ENCODE data around the gene MED16.

DNA sequence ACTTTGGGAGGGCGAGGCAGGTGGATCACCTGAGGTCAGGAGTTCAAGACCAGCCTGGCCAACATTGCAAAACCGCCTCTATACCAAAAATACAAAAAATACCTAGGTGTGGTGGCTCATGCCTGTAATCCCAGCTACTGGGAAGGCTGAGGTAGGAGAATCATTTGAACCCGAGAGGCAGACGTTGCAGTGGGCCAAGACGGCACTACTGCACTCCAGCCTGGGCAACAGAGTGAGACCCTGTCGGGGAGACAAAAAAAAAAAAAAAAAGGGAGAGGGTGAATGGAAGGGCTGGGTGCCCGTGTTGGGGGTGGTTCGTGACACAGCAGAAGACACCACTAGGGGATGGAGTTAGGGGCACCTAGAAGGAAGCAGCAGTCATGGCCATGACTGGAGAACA is 22.7 kb downstream of the MED16 start:
- TF ChIP-seq, protein P1, sequence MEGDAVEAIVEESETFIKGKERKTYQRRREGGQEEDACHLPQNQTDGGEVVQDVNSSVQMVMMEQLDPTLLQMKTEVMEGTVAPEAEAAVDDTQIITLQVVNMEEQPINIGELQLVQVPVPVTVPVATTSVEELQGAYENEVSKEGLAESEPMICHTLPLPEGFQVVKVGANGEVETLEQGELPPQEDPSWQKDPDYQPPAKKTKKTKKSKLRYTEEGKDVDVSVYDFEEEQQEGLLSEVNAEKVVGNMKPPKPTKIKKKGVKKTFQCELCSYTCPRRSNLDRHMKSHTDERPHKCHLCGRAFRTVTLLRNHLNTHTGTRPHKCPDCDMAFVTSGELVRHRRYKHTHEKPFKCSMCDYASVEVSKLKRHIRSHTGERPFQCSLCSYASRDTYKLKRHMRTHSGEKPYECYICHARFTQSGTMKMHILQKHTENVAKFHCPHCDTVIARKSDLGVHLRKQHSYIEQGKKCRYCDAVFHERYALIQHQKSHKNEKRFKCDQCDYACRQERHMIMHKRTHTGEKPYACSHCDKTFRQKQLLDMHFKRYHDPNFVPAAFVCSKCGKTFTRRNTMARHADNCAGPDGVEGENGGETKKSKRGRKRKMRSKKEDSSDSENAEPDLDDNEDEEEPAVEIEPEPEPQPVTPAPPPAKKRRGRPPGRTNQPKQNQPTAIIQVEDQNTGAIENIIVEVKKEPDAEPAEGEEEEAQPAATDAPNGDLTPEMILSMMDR (IDR thresholded peaks at IDR 0.05; ENCODE audit: insufficient read depth, low read length, poor library complexity, severe bottlenecking), result no peak
- TF ChIP-seq EZH2phosphoT487 (conservative IDR thresholded peaks at IDR 0.05; ENCODE audit: low read length), result no peak
